ENCODE data around the gene TTL. TPM values are rescaled to one million over a fixed set of nuclear protein-coding genes. Genes with fewer than 3 reads are reported as not detected.
"Not testable (repeated sequence)": the region's sequence is repeated elsewhere in the genome, so short reads cannot be mapped to it uniquely, and the experiment has no call there.

The TTL gene
- polyA plus RNA-seq, 2 donors = 7.1 to 7.2 TPM

- Histone ChIP-seq H3K27ac (ENCODE audit: low read depth in 2 of 2, low read length in 1 of 2) (no peak overlapping the region), H3K4me3 (ENCODE audit: low read depth in 1 of 2, low read length in 2 of 2) (no peak overlapping the region), H3K36me3 (ENCODE audit: control insufficient read depth in 2 of 2, insufficient read depth in 2 of 2, low read length in 1 of 2) (peaks cover 14 to 23% of the 10 kb centered on the region in 2 donors), H3K4me1 (ENCODE audit: control insufficient read depth in 2 of 2, insufficient read depth in 2 of 2, low read length in 1 of 2) (no peaks in the 10 kb centered on the region), H3K27me3 (ENCODE audit: control insufficient read depth in 1 of 2, insufficient read depth in 2 of 2, low read length in 2 of 2) (no peaks in the 10 kb centered on the region), H3K9me3 (ENCODE audit: control insufficient read depth in 2 of 2, insufficient read depth in 1 of 2, low read depth in 1 of 2, low read length in 1 of 2) (no peaks in the 10 kb centered on the region)
- WGBS, 2 donors = 80 to 84% methylated on average over 3 of the region's 3 CpGs
Observed at GRCh38 chr2:112566104-112566503, 84.1 kb downstream of the TTL start.

- 96 to 97% methylated on average over 5 of the region's 5 CpGs for WGBS, 2 donors
- H3K9me3 ChIP-seq (ENCODE audit: control insufficient read depth in 2 of 2, insufficient read depth in 1 of 2, low read depth in 1 of 2, low read length in 1 of 2); H3K27me3 ChIP-seq (ENCODE audit: control insufficient read depth in 1 of 2, insufficient read depth in 2 of 2, low read length in 2 of 2); H3K27ac ChIP-seq (ENCODE audit: low read depth in 2 of 2, low read length in 1 of 2); H3K4me1 ChIP-seq (ENCODE audit: control insufficient read depth in 2 of 2, insufficient read depth in 2 of 2, low read length in 1 of 2); H3K4me3 ChIP-seq (ENCODE audit: low read depth in 1 of 2, low read length in 2 of 2): not testable (repeated sequence)
- H3K36me3 ChIP-seq (ENCODE audit: control insufficient read depth in 2 of 2, insufficient read depth in 2 of 2, low read length in 1 of 2) = peaks cover 14 to 23% of the 10 kb centered on the region in 2 donors
Observed at GRCh38 chr2:112566508-112566907, 84.6 kb downstream of the TTL start.

- H3K36me3 ChIP-seq (ENCODE audit: control insufficient read depth in 2 of 2, insufficient read depth in 2 of 2, low read length in 1 of 2) = peaks cover 20 to 26% of the 10 kb centered on the region in 2 donors
- H3K4me3 ChIP-seq (ENCODE audit: low read depth in 1 of 2, low read length in 2 of 2) = no peak overlapping the region
- no peaks in the 10 kb centered on the region for H3K4me1 ChIP-seq (ENCODE audit: control insufficient read depth in 2 of 2, insufficient read depth in 2 of 2, low read length in 1 of 2)
- 83 to 86% methylated on average over 7 of the region's 7 CpGs for WGBS, 2 donors
- H3K9me3 ChIP-seq (ENCODE audit: control insufficient read depth in 2 of 2, insufficient read depth in 1 of 2, low read depth in 1 of 2, low read length in 1 of 2) = no peaks in the 10 kb centered on the region
- H3K27me3 ChIP-seq (ENCODE audit: control insufficient read depth in 1 of 2, insufficient read depth in 2 of 2, low read length in 2 of 2) = no peaks in the 10 kb centered on the region
- no peak overlapping the region for H3K27ac ChIP-seq (ENCODE audit: low read depth in 2 of 2, low read length in 1 of 2)
Observed at GRCh38 chr2:112572005-112572404, 90.0 kb downstream of the TTL start.

GRCh38 chr2:112577756-112578155 is 95.8 kb downstream of the TTL start:
- WGBS, 2 donors = 57 to 78% methylated on average over 4 to 5 of the region's 5 CpGs
- no peaks in the 10 kb centered on the region for H3K27me3 ChIP-seq (ENCODE audit: control insufficient read depth in 1 of 2, insufficient read depth in 2 of 2, low read length in 2 of 2)
- H3K36me3 ChIP-seq (ENCODE audit: control insufficient read depth in 2 of 2, insufficient read depth in 2 of 2, low read length in 1 of 2) = peaks cover 9 to 12% of the 10 kb centered on the region in 2 donors
- no peaks in the 10 kb centered on the region for H3K9me3 ChIP-seq (ENCODE audit: control insufficient read depth in 2 of 2, insufficient read depth in 1 of 2, low read depth in 1 of 2, low read length in 1 of 2)
- H3K4me1 ChIP-seq (ENCODE audit: control insufficient read depth in 2 of 2, insufficient read depth in 2 of 2, low read length in 1 of 2) = peaks cover 0 to 2% of the 10 kb centered on the region in 2 donors
- H3K4me3 ChIP-seq (ENCODE audit: low read depth in 1 of 2, low read length in 2 of 2) = no peak overlapping the region
- H3K27ac ChIP-seq (ENCODE audit: low read depth in 2 of 2, low read length in 1 of 2) = no peak overlapping the region

GRCh38 chr2:112579241-112579640 is 97.3 kb downstream of the TTL start:
- no peaks in the 10 kb centered on the region for H3K27me3 ChIP-seq (ENCODE audit: control insufficient read depth in 1 of 2, insufficient read depth in 2 of 2, low read length in 2 of 2)
- H3K4me3 ChIP-seq (ENCODE audit: low read depth in 1 of 2, low read length in 2 of 2) = no peak overlapping the region
- no peak overlapping the region for H3K27ac ChIP-seq (ENCODE audit: low read depth in 2 of 2, low read length in 1 of 2)
- H3K4me1 ChIP-seq (ENCODE audit: control insufficient read depth in 2 of 2, insufficient read depth in 2 of 2, low read length in 1 of 2) = peaks cover 0 to 2% of the 10 kb centered on the region in 2 donors
- peaks cover 9% of the 10 kb centered on the region in 2 donors for H3K36me3 ChIP-seq (ENCODE audit: control insufficient read depth in 2 of 2, insufficient read depth in 2 of 2, low read length in 1 of 2)
- no peaks in the 10 kb centered on the region for H3K9me3 ChIP-seq (ENCODE audit: control insufficient read depth in 2 of 2, insufficient read depth in 1 of 2, low read depth in 1 of 2, low read length in 1 of 2)

GRCh38 chr2:112580084-112580483 is 98.1 kb downstream of the TTL start:
- H3K27me3 ChIP-seq (ENCODE audit: control insufficient read depth in 1 of 2, insufficient read depth in 2 of 2, low read length in 2 of 2) = no peaks in the 10 kb centered on the region
- 93 to 94% methylated on average over 7 of the region's 7 CpGs for WGBS, 2 donors
- H3K4me1 ChIP-seq (ENCODE audit: control insufficient read depth in 2 of 2, insufficient read depth in 2 of 2, low read length in 1 of 2) = peaks cover 2 to 5% of the 10 kb centered on the region in 2 donors
- H3K27ac ChIP-seq (ENCODE audit: low read depth in 2 of 2, low read length in 1 of 2) = no peak overlapping the region
- H3K4me3 ChIP-seq (ENCODE audit: low read depth in 1 of 2, low read length in 2 of 2) = no peak overlapping the region
- no peaks in the 10 kb centered on the region for H3K9me3 ChIP-seq (ENCODE audit: control insufficient read depth in 2 of 2, insufficient read depth in 1 of 2, low read depth in 1 of 2, low read length in 1 of 2)
- peaks cover 6% of the 10 kb centered on the region in 2 donors for H3K36me3 ChIP-seq (ENCODE audit: control insufficient read depth in 2 of 2, insufficient read depth in 2 of 2, low read length in 1 of 2)

GRCh38 chr2:112582314-112582746 is 100.4 kb downstream of the TTL start:
- peaks cover 10 to 11% of the 10 kb centered on the region in 2 donors for H3K4me1 ChIP-seq (ENCODE audit: control insufficient read depth in 2 of 2, insufficient read depth in 2 of 2, low read length in 1 of 2)
- H3K27ac ChIP-seq (ENCODE audit: low read depth in 2 of 2, low read length in 1 of 2) = no peak overlapping the region
- H3K4me3 ChIP-seq (ENCODE audit: low read depth in 1 of 2, low read length in 2 of 2) = no peak overlapping the region
- no peaks in the 10 kb centered on the region for H3K27me3 ChIP-seq (ENCODE audit: control insufficient read depth in 1 of 2, insufficient read depth in 2 of 2, low read length in 2 of 2)
- peaks cover 0 to 5% of the 10 kb centered on the region in 2 donors for H3K36me3 ChIP-seq (ENCODE audit: control insufficient read depth in 2 of 2, insufficient read depth in 2 of 2, low read length in 1 of 2)
- no peaks in the 10 kb centered on the region for H3K9me3 ChIP-seq (ENCODE audit: control insufficient read depth in 2 of 2, insufficient read depth in 1 of 2, low read depth in 1 of 2, low read length in 1 of 2)
- WGBS, 2 donors = 39 to 41% methylated on average over 10 of the region's 10 CpGs

- H3K4me1 ChIP-seq (ENCODE audit: control insufficient read depth in 2 of 2, insufficient read depth in 2 of 2, low read length in 1 of 2) = peaks cover 10 to 11% of the 10 kb centered on the region in 2 donors
- H3K4me3 ChIP-seq (ENCODE audit: low read depth in 1 of 2, low read length in 2 of 2) = peak overlapping the region; percentile 76 to 78
- WGBS, 2 donors = 36 to 42% methylated on average over 19 of the region's 19 CpGs
Observed at GRCh38 chr2:112583497-112584133, 101.7 kb downstream of the TTL start.

GRCh38 chr2:112584134-112584890 is 102.4 kb downstream of the TTL start, which contains the start of gene CHCHD5:
TSS of gene CHCHD5 (plus strand) at chr2:112584609. CDS start at chr2:112584648, 39 bp downstream.
- Histone ChIP-seq H3K27me3 (ENCODE audit: control insufficient read depth in 1 of 2, insufficient read depth in 2 of 2, low read length in 2 of 2) (no peaks in the 10 kb centered on the region), H3K4me1 (ENCODE audit: control insufficient read depth in 2 of 2, insufficient read depth in 2 of 2, low read length in 1 of 2) (peaks cover 10 to 11% of the 10 kb centered on the region in 2 donors), H3K36me3 (ENCODE audit: control insufficient read depth in 2 of 2, insufficient read depth in 2 of 2, low read length in 1 of 2) (peaks cover 0 to 12% of the 10 kb centered on the region in 2 donors), H3K4me3 (ENCODE audit: low read depth in 1 of 2, low read length in 2 of 2) (peak within 1 kb of the TSS; percentile 76 to 78), H3K27ac (ENCODE audit: low read depth in 2 of 2, low read length in 1 of 2) (peak within 1 kb of the TSS; percentile 98 to 100), H3K9me3 (ENCODE audit: control insufficient read depth in 2 of 2, insufficient read depth in 1 of 2, low read depth in 1 of 2, low read length in 1 of 2) (no peaks in the 10 kb centered on the region)
- 1% methylated on average over 54 of the region's 54 CpGs for WGBS, 2 donors

More at GRCh38 chr2:112583497-112584133, 101.7 kb downstream of the TTL start:
- H3K36me3 ChIP-seq (ENCODE audit: control insufficient read depth in 2 of 2, insufficient read depth in 2 of 2, low read length in 1 of 2) = peaks cover 0 to 9% of the 10 kb centered on the region in 2 donors
- no peaks in the 10 kb centered on the region for H3K9me3 ChIP-seq (ENCODE audit: control insufficient read depth in 2 of 2, insufficient read depth in 1 of 2, low read depth in 1 of 2, low read length in 1 of 2)
- peak overlapping the region; percentile 98 to 100 for H3K27ac ChIP-seq (ENCODE audit: low read depth in 2 of 2, low read length in 1 of 2)
- no peaks in the 10 kb centered on the region for H3K27me3 ChIP-seq (ENCODE audit: control insufficient read depth in 1 of 2, insufficient read depth in 2 of 2, low read length in 2 of 2)
